ENCODE data around the gene PITX1. TPM values are rescaled to one million over a fixed set of nuclear protein-coding genes. Genes with fewer than 3 reads are reported as not detected.

PITX1 gene
- total RNA-seq, 4 donors from 2014 or later = 0.13 to 0.44 TPM; not detected in 2

DNA sequence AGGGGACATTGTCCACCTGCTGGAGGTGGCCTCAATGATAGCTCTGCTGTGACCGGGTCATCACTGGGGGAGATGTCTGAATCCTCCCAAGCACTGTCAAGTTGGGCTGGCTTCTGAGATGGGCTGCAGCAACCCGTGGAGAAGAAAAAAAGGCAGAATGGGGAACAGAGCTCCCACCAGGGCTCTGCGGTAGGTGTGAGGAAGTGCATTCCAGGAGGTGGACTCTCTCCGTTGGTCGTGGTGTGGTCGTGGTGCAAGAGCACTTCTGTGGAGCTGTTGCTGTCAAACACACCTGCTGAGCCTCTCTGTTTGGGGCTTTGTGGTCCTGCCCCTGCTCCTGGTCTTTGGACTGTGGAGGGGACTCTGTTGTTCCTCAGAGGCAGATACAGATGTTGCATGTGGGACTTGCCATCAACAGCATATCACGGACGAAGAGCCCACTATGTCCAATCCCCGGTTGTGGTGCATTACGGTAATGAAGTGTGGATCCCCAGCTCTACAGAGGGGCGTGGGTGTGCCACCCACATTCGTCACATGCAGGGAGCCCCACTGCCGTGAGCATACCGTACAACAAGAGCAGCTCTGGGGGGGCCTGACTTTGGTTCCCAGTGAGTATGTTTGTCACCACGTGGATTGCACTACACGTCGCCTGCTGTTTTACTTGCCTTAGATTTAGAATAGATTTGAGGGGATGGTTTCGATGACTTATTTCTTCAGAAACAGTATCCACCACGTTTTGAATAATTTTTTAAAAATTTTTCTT lies 36.0 kb upstream of the PITX1 start:
- H3K9me3 ChIP-seq = no peaks in the 10 kb centered on the region
- no peak for DNase-seq
- TF ChIP-seq CTCF (IDR thresholded peaks at IDR 0.05) (no peak), POLR2A (IDR thresholded peaks at IDR 0.05) (no peak)
- intact Hi-C loops (cut with DNase I) = no loop called here
- no peaks in the 10 kb centered on the region for H3K4me1 ChIP-seq
- no peak overlapping the region for H3K27ac ChIP-seq
- no peak overlapping the region for H3K4me3 ChIP-seq (replicated peaks in 1 of 3)
- no peaks in the 10 kb centered on the region for H3K27me3 ChIP-seq
- H3K36me3 ChIP-seq = no peaks in the 10 kb centered on the region
- WGBS, 2 donors = 75 to 78% methylated on average over 18 to 19 of the region's 19 CpGs

DNA sequence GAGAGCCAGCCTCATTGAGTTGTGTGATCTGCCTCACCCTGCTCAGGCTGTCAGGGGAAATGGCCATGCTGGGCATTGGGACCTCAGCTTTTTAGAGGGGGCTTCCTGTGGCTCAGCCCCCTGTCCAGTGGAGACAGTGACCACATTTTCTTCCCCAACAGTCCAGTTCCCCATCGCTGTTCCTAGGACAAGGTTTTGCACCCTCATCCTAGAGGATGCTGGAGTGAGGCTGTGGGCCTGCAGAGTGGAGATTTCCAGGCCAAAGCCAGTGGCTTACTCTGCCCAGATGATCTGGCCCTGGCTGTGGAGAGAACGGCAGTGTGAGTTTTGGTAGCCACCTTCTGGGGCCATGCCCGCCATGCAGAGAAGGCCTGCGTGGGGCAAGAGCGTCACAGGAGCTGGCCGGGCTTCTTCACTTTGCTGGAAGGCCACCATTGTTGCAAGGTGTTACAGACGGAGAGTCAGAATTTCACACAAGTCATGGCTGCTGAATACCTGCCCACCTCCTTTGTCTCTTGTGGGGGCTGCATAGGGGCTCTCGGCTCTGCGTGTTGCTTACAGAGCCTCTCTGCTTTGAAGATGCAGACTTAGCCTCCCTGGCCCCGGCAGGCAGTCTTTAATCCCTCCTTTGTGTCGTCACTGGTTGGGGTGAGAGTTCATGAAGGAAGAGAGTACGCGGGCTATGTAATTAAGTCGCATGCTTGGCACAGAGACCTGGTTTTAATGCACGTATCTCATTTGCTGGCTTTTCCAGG lies 35.2 kb upstream of the PITX1 start:
- no peaks in the 10 kb centered on the region for H3K9me3 ChIP-seq
- no peaks in the 10 kb centered on the region for H3K27me3 ChIP-seq
- no peak overlapping the region for H3K27ac ChIP-seq
- H3K4me3 ChIP-seq (replicated peaks in 1 of 3) = no peak overlapping the region
- TF ChIP-seq POLR2A (IDR thresholded peaks at IDR 0.05) (no peak), CTCF (IDR thresholded peaks at IDR 0.05) (no peak)
- H3K36me3 ChIP-seq = no peaks in the 10 kb centered on the region
- no peaks in the 10 kb centered on the region for H3K4me1 ChIP-seq
- no peak for DNase-seq
- 84 to 92% methylated on average over 15 of the region's 15 CpGs for WGBS, 2 donors
- intact Hi-C loops (cut with DNase I) = no loop called here

GRCh38 chr5:135067587-135067986 lies 33.6 kb upstream of the PITX1 start:
- intact Hi-C loops (cut with DNase I) = no loop called here
- no peak for DNase-seq
- WGBS, 2 donors = 72 to 75% methylated on average over 4 to 9 of the region's 9 CpGs
- Histone ChIP-seq H3K9me3 (no peaks in the 10 kb centered on the region), H3K27ac (no peak overlapping the region), H3K36me3 (no peaks in the 10 kb centered on the region), H3K27me3 (no peaks in the 10 kb centered on the region), H3K4me3 (replicated peaks in 1 of 3) (no peak overlapping the region), H3K4me1 (no peaks in the 10 kb centered on the region)
- TF ChIP-seq CTCF (IDR thresholded peaks at IDR 0.05) (no peak), POLR2A (IDR thresholded peaks at IDR 0.05) (no peak)

DNA sequence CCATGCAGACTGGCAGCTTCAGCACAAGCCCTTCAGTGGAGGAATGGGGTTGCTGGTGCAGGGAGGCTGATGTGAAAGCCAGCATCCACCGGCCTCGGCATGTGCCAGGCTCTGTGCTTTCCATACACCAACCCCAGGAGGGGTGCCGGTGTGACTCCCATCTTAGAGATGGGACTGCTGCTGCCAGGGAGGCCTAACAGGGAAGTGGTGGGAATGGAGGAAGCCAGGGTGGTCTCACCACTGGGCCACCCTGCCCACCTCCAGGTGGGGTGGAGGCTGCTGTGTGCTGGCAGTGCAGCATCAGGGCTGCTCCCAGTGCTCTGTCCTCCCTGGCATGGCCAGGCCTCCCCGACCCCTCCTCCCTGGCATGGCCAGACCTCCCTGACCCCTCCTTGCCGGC lies 32.8 kb upstream of the PITX1 start:
- Histone ChIP-seq H3K4me3 (replicated peaks in 1 of 3) (no peak overlapping the region), H3K27me3 (no peaks in the 10 kb centered on the region), H3K36me3 (no peaks in the 10 kb centered on the region), H3K27ac (no peak overlapping the region), H3K9me3 (no peaks in the 10 kb centered on the region), H3K4me1 (no peaks in the 10 kb centered on the region)
- intact Hi-C loops (cut with DNase I) = no loop called here
- 76 to 80% methylated on average over 5 of the region's 5 CpGs for WGBS, 2 donors
- TF ChIP-seq CTCF (IDR thresholded peaks at IDR 0.05) = no peak
- no peak for TF ChIP-seq POLR2A (IDR thresholded peaks at IDR 0.05)
- DNase-seq = no peak
